D721Med (cell line): ENCODE measurements around the gene BLVRA.

Experiments
- DNase-seq: peaks from one replicate; pipeline ENCODE4 v3.0.0; 2011; ENCODE audit warnings: low spot score; ENCODE audit not compliant: insufficient read length
- FAIRE-seq: peaks from 2 replicates; lab custom pipeline; 2011; peaks lifted over from hg19 to GRCh38; lab: Jason Lieb, UNC
- CTCF ChIP-seq: IDR thresholded peaks from 2 replicates; pipeline ENCODE4 v1.5.1; 2012; ENCODE audit warnings: mild to moderate bottlenecking, control low read depth; ENCODE audit not compliant: insufficient read depth; ENCODE audit errors: missing control alignments

The BLVRA gene

GRCh38 chr7:43735802-43736603, 22.5 kb upstream of the BLVRA start:
- DNase-seq (no peak), FAIRE-seq (no peak)
- no peak for TF ChIP-seq CTCF

GRCh38 chr7:43737467-43738127, 20.9 kb upstream of the BLVRA start:
- FAIRE-seq: no peak
- TF ChIP-seq CTCF: no peak
- no peak for DNase-seq

- no peak for DNase-seq
- FAIRE-seq: no peak
- TF ChIP-seq CTCF: no peak
Observed at GRCh38 chr7:43742692-43743091, 15.8 kb upstream of the BLVRA start.

- no peak for TF ChIP-seq CTCF
- FAIRE-seq (no peak), DNase-seq (no peak)
Observed at GRCh38 chr7:43747328-43748105, 11.0 kb upstream of the BLVRA start.

GRCh38 chr7:43749383-43749940, 9.0 kb upstream of the BLVRA start:
- FAIRE-seq (no peak), DNase-seq (no peak)
- no peak for TF ChIP-seq CTCF

- FAIRE-seq (no peak), DNase-seq (no peak)
Observed at GRCh38 chr7:43750016-43750887, 8.2 kb upstream of the BLVRA start.

More at GRCh38 chr7:43750016-43750887, 8.2 kb upstream of the BLVRA start:
- no peak for TF ChIP-seq CTCF
